Fibroblast of skin of left biceps (primary cell): Measurements from ENCODE around the gene LETM1.

Source experiments
- DNase-seq, 2 experiments: peaks; one replicate each; pipeline ENCODE4 v3.0.0-alpha.2; 2013; ENCODE audit warnings: low read depth in 2 of 2

Gene LETM1

GRCh38 chr4:1794809-1795298 is 61.1 kb downstream of the LETM1 start:
- no peak for DNase-seq

- no peak for DNase-seq
Observed at GRCh38 chr4:1793940-1794808, 61.8 kb downstream of the LETM1 start.

GRCh38 chr4:1793496-1793840 is 62.5 kb downstream of the LETM1 start:
- DNase-seq = no peak

GRCh38 chr4:1792832-1793495 is 63.0 kb downstream of the LETM1 start, which contains the start of gene FGFR3:
Gene FGFR3 (plus strand): TSS chr4:1793293. CDS start chr4:1793935, 642 bp downstream.
- no peak for DNase-seq

GRCh38 chr4:1792158-1792831 is 63.7 kb downstream of the LETM1 start:
- DNase-seq = no peak

GRCh38 chr4:1790005-1790404 is 66.0 kb downstream of the LETM1 start:
- no peak for DNase-seq

GRCh38 chr4:1789552-1789951 is 66.4 kb downstream of the LETM1 start:
- no peak for DNase-seq

- no peak for DNase-seq
Observed at GRCh38 chr4:1788254-1788973, 67.5 kb downstream of the LETM1 start.

- DNase-seq = no peak
Observed at GRCh38 chr4:1787411-1788077, 68.4 kb downstream of the LETM1 start.

GRCh38 chr4:1786544-1787362 is 69.2 kb downstream of the LETM1 start:
- no peak for DNase-seq

GRCh38 chr4:1785592-1785991 is 70.4 kb downstream of the LETM1 start:
- DNase-seq = no peak

GRCh38 chr4:1784789-1785591 is 71.0 kb downstream of the LETM1 start:
- no peak for DNase-seq

GRCh38 chr4:1784395-1784788 is 71.6 kb downstream of the LETM1 start:
- DNase-seq = no peak

- no peak for DNase-seq
Observed at GRCh38 chr4:1783970-1784369, 72.0 kb downstream of the LETM1 start.

GRCh38 chr4:1783015-1783414 is 72.9 kb downstream of the LETM1 start:
- no peak for DNase-seq

- DNase-seq = no peak
Observed at GRCh38 chr4:1780435-1780834, 75.5 kb downstream of the LETM1 start.

- DNase-seq = no peak
Observed at GRCh38 chr4:1779588-1780382, 76.2 kb downstream of the LETM1 start.

- no peak for DNase-seq
Observed at GRCh38 chr4:1778642-1779392, 77.1 kb downstream of the LETM1 start.
